Measurements from ENCODE around the gene F10.

Gene F10

DNA sequence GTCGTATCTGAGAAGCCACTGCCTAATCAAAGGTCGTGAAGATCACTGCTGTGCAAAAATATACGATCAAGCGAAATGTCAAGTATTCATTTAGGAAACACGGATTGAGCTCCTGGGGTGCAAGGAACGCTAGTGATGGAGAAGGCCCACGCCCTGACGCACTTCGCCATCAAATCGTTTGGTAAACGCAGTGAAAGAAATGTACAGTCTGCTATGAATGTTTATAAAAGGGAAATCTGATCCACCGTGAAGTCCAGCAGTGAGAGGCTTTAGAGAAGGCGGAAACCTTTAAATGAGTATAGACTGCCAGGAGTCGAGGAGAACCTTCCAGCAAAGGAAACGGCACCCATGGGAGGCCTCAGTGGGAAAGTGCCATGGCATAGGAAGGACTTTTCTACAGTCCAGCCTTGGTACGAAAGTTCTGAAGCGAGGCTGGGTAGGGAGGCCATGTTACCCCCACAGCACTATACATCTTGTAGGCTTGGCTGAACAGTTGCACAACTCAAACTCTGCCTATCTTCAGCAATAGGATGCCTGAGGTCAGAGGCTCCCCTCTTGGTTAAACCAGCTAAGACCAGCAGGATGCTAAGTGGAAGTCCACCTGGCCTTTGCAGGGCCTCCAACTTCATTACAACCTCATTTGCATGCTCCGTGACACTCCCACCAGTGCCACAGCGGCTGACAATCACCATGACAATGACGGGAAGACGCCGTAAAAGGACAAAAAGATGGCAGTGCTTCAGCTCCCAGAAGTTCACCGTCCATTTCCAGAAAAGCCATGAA is 65.5 kb downstream of the F10 start:
- ATAC-seq: no peak
- TF ChIP-seq SNAI2 (CRISPR knock-in tag; IDR thresholded peaks at IDR 0.05) (no peak), ZNF8 (CRISPR knock-in tag; IDR thresholded peaks at IDR 0.05) (no peak), ZNF70 (CRISPR knock-in tag; IDR thresholded peaks at IDR 0.05) (no peak), BACH2 (CRISPR knock-in tag; IDR thresholded peaks at IDR 0.05; ENCODE audit: borderline replicate concordance) (no peak), CSRNP3 (CRISPR knock-in tag; IDR thresholded peaks at IDR 0.05) (no peak), TOX (CRISPR knock-in tag; IDR thresholded peaks at IDR 0.05; ENCODE audit: borderline replicate concordance) (no peak), ESRRG (CRISPR knock-in tag; IDR thresholded peaks at IDR 0.05) (no peak)
- TF ChIP-seq, protein P1, sequence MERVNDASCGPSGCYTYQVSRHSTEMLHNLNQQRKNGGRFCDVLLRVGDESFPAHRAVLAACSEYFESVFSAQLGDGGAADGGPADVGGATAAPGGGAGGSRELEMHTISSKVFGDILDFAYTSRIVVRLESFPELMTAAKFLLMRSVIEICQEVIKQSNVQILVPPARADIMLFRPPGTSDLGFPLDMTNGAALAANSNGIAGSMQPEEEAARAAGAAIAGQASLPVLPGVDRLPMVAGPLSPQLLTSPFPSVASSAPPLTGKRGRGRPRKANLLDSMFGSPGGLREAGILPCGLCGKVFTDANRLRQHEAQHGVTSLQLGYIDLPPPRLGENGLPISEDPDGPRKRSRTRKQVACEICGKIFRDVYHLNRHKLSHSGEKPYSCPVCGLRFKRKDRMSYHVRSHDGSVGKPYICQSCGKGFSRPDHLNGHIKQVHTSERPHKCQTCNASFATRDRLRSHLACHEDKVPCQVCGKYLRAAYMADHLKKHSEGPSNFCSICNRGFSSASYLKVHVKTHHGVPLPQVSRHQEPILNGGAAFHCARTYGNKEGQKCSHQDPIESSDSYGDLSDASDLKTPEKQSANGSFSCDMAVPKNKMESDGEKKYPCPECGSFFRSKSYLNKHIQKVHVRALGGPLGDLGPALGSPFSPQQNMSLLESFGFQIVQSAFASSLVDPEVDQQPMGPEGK (CRISPR knock-in tag; IDR thresholded peaks at IDR 0.05; ENCODE audit: borderline replicate concordance): no peak
- TF ChIP-seq, protein P2, sequence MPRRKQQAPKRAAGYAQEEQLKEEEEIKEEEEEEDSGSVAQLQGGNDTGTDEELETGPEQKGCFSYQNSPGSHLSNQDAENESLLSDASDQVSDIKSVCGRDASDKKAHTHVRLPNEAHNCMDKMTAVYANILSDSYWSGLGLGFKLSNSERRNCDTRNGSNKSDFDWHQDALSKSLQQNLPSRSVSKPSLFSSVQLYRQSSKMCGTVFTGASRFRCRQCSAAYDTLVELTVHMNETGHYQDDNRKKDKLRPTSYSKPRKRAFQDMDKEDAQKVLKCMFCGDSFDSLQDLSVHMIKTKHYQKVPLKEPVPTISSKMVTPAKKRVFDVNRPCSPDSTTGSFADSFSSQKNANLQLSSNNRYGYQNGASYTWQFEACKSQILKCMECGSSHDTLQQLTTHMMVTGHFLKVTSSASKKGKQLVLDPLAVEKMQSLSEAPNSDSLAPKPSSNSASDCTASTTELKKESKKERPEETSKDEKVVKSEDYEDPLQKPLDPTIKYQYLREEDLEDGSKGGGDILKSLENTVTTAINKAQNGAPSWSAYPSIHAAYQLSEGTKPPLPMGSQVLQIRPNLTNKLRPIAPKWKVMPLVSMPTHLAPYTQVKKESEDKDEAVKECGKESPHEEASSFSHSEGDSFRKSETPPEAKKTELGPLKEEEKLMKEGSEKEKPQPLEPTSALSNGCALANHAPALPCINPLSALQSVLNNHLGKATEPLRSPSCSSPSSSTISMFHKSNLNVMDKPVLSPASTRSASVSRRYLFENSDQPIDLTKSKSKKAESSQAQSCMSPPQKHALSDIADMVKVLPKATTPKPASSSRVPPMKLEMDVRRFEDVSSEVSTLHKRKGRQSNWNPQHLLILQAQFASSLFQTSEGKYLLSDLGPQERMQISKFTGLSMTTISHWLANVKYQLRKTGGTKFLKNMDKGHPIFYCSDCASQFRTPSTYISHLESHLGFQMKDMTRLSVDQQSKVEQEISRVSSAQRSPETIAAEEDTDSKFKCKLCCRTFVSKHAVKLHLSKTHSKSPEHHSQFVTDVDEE (CRISPR knock-in tag; IDR thresholded peaks at IDR 0.05): no peak

DNA sequence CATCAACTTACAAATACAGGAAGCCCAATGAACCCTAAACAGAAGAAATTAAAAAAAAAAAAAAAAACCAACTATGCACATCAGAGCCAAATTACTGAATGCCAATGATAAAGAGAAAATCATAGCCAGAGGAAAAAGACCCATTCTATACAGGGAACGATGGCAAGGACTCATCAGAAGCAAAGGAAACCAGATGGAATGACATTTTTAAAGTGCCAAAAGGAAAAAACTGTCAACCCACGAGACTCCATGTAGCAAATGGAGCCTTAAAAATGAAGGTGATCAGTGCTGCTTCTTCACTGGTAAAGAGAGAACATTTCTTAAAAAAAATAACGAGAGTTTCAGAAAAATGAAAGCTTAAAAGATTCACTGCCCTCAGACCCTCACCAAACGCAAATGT is 67.6 kb downstream of the F10 start:
- no peak for ATAC-seq
- TF ChIP-seq ARNTL (CRISPR knock-in tag; IDR thresholded peaks at IDR 0.05; ENCODE audit: borderline replicate concordance, low read depth) (no peak), TCF4 (CRISPR knock-in tag; IDR thresholded peaks at IDR 0.05; ENCODE audit: borderline replicate concordance) (no peak)

- TF ChIP-seq ESRRG (CRISPR knock-in tag; IDR thresholded peaks at IDR 0.05): no peak
These were observed 69.7 kb downstream of the F10 start for GRCh38 chr13:113192279-113192678.

GRCh38 chr13:113192902-113193301 is 70.3 kb downstream of the F10 start:
- ATAC-seq: no peak
- TF ChIP-seq OSR1 (CRISPR knock-in tag; IDR thresholded peaks at IDR 0.05) (no peak), TOX (CRISPR knock-in tag; IDR thresholded peaks at IDR 0.05; ENCODE audit: borderline replicate concordance) (no peak), CSRNP3 (CRISPR knock-in tag; IDR thresholded peaks at IDR 0.05) (no peak), ISL1 (CRISPR knock-in tag; IDR thresholded peaks at IDR 0.05) (no peak), PPARA (CRISPR knock-in tag; IDR thresholded peaks at IDR 0.05; ENCODE audit: borderline replicate concordance) (no peak), RARB (CRISPR knock-in tag; IDR thresholded peaks at IDR 0.05) (no peak), ZFP3 (CRISPR knock-in tag; IDR thresholded peaks at IDR 0.05) (no peak), ZNF8 (CRISPR knock-in tag; IDR thresholded peaks at IDR 0.05) (no peak), TCF4 (CRISPR knock-in tag; IDR thresholded peaks at IDR 0.05; ENCODE audit: borderline replicate concordance) (no peak), ARNTL (CRISPR knock-in tag; IDR thresholded peaks at IDR 0.05; ENCODE audit: borderline replicate concordance, low read depth) (no peak)
- TF ChIP-seq, protein P1 (CRISPR knock-in tag; IDR thresholded peaks at IDR 0.05; ENCODE audit: borderline replicate concordance): no peak
- TF ChIP-seq, protein P3, sequence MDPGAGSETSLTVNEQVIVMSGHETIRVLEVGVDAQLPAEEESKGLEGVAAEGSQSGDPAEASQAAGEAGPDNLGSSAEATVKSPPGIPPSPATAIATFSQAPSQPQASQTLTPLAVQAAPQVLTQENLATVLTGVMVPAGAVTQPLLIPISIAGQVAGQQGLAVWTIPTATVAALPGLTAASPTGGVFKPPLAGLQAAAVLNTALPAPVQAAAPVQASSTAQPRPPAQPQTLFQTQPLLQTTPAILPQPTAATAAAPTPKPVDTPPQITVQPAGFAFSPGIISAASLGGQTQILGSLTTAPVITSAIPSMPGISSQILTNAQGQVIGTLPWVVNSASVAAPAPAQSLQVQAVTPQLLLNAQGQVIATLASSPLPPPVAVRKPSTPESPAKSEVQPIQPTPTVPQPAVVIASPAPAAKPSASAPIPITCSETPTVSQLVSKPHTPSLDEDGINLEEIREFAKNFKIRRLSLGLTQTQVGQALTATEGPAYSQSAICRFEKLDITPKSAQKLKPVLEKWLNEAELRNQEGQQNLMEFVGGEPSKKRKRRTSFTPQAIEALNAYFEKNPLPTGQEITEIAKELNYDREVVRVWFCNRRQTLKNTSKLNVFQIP (CRISPR knock-in tag; IDR thresholded peaks at IDR 0.05; ENCODE audit: borderline replicate concordance, low read depth): no peak

More at GRCh38 chr13:113192279-113192678, 69.7 kb downstream of the F10 start:
- no peak for ATAC-seq

Data from SK-N-SH treated with all-trans-retinoic acid at 6 μM for 48 hours (cell line).